ENCODE measurements around the gene CSNK2B.

Gene CSNK2B

DNA sequence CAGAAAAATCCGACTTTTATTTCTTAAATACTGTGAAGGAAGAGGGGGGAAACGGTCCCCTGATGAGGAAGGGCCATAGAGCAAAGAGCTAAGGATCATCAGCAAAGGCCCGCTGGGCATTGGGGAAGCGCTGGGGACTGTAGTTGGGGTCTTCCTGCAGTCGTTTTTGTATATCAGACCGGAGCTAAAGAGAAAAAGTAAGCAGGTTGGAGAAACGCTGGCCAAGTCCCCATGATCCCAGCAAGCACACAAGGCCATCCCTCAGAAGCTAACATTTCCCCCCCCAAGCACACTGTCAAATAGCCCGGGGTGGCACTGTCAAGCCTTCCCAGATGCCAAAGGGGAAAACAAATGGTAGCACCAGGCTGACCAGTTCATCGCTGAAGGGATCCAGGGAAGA, 26.8 kb upstream of the CSNK2B start:
- DNase-seq: no peak

DNA sequence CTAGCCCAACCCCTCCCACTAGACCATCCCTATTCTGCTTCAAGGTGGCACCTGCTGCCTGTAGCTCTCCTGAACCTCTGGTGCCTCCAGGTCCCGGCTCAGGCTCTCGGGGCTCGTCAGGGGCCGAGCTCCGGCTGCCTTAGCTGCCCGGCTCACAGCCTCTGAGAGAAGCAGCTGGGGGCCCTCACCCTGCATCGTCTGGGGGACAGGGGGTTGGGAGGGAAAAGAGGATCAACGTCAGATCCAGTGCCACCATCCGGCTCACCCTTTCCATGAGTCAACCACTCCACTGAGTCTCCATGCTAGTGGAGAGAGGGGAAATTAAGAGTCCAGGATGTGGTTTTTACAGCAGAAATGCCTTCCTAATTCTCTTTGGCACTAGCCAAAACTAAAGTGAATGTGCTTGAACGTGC, 26.4 kb upstream of the CSNK2B start:
- peak; percentile 13 for DNase-seq

DNA sequence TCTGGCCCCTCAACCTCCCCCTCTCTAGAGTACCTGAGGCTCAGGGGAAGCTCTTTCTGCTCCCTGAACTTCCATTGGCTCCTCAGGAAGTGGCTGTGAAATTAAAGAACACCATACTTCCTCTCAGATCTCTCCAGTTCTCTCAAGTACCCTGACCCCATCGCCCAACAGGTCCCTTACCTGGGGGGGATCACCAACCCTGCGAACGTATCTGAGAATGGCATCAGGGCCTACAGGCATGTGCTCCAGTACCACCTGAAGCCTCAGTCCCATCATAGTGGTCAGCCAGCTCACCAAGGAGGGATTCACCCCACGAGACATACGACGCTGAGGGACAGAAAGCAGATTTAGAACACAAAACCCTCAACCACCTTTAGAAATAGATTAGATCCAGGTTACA, 25.3 kb upstream of the CSNK2B start:
- no peak for DNase-seq

DNA sequence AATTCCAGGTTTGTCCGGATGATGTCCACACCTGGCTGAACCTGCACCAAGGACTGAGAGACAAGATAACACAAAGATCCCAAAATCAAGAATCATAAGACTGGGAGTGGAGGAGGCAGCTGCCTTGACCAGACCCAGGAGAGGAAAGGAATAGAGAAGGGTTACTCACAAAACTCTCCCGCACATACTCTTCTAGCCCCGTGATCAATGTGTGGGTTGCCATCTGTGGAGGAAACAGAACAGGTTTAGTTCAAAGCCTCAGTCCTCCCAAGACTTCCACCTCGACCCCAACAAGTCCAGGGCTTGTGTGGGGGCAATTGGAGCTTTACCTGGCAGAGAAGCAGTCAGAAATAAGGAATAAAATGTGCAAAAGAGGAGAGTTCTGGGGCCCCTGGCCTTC, 24.5 kb upstream of the CSNK2B start:
- no peak for DNase-seq

DNA sequence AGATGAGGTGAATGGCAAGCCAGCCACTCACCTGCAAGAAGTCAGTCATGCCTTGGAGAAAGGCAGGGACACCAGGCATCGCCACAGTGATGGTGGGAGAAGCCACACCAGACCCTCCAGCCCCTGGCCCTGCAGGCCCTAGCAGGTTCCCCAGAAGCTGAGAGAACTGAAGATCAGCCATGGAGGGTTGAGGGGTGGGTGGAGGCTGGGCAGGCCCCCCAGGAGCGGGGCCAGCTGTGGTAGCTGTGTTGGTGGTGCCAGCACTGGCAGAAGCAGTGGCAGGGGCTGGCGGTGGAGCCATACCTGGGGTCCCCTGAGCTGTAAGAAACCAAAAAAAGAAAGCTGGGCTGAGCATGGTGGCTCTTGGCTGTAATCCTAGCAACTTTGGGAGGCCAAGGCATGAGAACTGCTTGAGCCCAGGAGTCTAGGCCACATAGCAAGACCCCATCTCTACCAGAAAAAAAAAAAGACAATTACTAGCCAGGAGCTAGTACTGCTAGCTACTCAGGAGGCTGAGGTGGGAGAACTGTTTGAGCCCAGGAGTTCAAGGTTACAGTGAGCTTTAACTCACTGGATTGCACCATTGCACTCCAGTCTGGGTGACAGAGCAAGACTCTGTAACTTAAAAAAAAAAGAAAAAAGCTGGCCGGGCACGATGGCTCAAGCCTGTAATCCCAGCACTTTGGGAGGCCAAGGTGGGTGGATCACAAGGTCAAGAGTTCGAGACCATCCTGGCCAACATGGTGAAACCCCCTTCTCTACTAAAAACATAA, 22.9 kb upstream of the CSNK2B start:
- DNase-seq: no peak

DNA sequence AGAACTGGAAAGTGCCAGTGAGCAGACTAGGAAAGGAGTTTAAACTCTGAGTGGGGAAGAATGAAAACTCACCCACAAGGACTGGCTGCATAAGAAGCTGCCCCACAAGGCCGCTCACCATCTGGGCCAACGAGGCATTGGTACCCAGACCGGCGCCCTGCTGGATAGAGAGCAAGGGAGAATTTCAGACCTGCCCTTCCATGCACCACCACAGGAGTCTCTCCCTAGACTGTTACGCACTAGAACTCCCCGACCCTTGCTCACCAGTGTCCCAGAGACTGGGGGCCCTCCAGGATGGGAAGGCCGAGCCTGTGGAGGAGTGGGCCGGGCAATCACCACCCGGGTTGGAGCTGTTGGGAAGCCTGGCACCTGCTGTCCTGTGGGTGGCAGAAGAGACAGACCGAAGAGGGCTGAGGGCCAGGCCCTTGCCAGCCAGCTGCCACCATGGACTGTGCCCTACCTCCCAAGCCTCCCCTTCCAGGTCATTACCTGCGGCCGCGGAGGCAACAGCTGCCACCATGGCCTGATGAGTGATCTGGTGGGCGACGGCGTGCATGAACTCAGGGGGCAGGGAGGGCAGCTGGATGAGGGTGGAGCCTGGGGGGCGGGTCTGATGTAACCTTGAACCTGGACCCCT, 21.9 kb upstream of the CSNK2B start:
- DNase-seq: no peak

DNA sequence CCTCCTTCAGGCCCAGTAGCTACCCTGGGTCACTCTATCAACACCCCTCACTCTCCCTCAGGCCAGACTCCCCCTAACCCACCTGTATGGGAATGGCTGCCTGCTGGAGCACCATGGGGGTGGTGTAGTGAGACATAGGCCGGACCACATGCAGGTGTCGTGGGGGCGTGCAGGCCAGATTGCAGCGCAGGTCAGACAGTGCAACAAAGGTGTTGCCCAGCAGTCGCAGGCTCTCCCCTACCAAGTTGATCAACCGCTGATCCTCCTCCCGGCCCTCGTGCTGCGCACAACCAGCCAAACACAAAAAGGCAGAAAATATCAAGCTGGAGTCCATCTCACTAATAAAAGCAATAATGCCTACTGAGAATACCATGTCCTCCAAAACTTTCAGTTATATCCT, 20.6 kb upstream of the CSNK2B start:
- DNase-seq: no peak

DNA sequence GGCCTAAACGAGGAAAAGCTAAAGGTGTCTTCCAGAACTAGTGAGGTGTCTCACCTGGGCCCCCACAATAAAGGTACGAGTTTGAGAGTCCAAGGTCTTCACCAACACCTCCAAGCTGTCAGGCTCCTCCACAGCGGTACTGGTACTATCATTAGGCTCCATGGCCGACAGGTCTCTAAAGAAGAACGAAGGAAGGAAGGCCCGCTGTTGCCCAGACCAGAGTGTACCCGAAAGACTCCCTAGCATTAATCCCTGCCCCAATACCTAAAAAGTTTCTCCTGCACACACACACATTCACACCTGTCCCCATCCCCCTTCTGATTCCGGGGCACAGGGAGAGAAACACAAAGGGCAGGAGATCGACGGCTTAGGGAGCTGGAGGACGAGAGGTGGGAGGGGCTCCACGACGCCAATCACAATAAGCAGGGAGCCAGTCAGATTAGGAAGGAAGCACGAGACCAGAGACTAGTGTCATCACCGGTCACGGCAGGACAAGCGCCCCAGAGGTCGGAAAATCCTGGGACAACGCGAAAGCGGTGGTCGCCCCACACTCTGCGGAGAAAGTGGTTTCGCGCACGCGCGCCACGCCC, 14.2 kb upstream of the CSNK2B start:
- DNase-seq: peak; percentile 69

DNA sequence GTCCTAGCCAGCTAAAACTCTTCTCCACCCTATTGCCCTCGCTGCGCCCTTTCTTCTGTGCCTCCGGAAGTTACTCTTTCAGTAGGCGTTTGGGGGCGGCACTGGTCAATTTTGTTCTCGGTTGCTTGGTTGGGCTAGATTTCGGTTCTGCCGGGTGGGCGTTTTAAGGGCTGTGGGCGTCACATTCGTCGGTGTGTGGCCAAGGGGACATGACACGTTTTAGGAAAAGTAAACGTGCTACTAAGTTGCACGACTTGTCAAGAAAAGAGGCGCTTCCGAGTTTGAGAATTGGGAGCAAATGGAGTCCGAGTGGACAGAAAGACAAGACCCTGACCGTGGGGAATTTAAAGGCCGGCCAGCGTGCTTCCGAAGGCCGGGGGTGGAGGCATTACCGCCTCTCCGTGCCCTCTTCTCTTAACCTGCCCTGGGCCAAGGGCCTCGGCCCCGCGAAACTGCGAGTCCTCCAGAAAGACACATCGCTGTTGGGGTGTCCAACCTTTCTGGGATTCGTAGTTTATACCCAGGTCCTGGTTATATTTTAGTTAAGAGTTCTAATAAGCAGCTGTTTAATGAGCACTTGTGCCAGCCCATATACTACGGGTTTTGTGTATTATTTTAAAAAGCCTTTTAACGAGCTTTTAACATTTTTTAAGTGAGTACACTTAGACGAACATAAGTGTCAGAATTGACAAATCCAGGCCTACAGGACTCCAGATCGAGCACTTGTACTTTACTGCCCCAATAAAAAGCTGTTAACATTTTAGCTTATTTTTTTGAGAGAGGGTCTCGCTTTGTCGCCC, 12.8 kb upstream of the CSNK2B start:
- peak; percentile 96 for DNase-seq

DNA sequence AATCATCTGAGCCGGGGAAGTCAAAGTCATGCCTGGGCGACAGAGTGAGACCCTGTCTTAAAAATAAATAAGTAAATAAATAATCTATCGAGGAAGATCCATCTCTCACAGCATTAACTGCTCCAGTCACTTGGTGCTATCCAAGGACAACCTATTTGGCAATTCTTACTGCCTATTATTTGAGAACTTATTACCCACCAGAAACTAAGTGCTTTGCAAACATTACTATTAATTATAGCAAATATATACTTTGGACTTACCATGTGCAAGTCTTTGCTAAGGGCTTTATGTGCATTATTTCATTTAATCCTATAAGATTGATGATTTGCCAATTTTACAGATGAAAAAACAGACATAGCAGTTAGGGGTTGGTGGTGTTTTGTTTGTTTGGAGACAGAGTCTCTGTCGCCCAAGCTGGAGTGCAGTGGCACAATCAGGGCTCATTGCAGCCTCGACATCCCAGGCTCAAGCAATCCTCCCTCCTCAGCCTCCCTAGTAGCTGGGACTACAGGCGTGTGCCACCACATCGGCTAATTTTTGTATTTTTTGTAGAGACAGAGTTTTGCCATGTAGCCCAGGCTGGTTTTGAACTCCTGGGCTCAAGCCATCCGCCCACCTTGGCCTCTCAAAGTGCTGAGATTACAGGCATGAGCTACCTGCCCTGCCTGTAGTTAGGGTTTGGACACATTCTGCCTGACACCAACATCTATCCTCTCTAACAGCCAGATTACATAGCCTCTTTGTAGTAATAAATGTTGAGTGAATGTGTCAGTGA, 11.1 kb upstream of the CSNK2B start:
- no peak for DNase-seq

DNA sequence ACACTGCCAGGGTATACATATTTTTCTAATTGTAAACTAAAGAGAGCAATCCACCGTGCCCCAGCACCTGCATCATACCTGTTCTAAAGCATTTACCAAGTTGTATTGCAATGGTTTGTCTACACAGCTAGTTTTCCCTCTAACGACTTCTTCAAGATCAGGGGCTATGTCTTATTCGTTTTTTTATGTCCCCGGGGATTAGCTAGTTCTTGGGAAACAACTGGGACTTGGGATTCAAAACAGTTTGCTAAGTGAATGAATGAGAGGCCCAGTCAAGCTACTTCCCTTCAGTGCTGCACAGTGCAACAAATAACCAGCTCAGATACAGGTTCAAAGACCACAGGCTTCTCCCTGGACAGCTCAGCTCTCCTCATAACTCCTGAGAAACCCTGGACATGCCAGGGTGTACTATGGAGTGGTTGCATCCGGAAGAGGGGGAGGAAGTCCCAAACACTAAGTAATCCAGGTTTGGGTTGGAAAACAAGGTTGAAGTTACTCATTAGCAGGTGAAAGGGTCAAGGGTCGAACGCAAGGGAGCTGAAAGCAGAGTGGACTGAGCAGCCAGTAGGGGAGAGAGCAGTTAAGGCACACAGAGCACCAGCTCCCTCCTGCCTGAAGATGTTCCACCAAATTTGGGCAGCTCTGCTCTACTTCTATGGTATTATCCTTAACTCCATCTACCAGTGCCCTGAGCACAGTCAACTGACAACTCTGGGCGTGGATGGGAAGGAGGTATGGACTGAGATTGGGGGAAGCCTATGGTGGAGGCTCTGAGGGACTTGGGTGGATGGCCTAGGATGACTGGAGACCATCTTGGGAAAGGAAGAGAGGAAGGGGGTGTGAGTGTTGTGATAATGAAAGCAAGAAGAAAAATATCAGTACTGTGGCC, 10.3 kb upstream of the CSNK2B start, which contains the start of gene APOM:
APOM (plus strand) TSS at position 546 of the 889 bp plus-strand sequence; CDS start at position 619, 73 bp downstream.
- no peak for DNase-seq

DNA sequence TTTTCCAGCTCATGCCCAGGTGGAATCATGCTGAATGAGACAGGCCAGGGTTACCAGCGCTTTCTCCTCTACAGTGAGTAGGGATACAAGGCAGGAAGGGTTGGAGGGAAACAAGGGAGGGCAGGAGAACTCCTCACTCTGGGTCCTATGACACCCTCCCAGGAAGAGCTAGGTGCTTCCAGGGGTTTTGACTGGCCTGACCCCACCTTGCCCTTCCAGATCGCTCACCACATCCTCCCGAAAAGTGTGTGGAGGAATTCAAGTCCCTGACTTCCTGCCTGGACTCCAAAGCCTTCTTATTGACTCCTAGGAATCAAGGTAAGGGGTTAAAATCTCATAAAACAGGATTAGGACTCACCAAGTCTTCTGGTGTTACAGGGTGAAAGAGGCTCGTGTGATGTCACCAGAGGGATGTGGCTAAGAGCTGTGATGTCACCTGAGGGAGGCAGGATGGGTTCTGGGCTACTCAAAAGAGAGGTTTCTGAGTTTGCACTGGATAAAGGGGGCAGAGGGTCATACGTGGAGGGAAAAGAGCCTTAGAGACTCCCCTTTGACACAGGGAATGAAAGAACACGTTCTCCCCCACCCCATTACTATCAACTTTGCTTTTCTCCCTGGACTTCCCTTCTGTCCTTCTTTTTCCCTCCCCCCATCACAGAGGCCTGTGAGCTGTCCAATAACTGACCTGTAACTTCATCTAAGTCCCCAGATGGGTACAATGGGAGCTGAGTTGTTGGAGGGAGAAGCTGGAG, 8.3 kb upstream of the CSNK2B start:
- no peak for DNase-seq

DNA sequence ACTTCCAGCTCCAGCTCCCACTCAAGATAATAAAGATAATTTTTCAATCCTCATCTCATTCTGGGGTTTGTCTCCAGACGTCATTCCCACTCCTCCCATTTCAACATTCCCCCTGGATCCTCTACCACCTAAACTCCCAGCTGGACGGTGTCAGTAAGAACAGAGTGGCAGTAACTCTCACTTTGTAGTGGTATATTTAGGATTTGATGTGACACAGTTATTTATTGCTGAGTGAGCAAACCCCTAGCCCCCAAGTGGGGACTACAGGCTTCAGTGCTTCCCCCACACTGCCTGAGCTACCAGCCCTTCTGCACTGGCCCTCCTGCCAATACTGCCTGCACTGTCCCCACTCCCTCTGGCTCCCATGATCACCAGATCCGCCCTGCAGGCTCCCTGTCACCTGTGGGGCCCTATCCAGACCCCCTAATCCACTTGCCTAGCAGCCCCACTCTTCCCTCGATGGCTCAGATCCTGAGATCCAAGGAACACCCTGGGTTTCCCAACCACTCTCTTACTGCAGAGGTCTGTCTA, 7.7 kb upstream of the CSNK2B start:
- DNase-seq: no peak

DNA sequence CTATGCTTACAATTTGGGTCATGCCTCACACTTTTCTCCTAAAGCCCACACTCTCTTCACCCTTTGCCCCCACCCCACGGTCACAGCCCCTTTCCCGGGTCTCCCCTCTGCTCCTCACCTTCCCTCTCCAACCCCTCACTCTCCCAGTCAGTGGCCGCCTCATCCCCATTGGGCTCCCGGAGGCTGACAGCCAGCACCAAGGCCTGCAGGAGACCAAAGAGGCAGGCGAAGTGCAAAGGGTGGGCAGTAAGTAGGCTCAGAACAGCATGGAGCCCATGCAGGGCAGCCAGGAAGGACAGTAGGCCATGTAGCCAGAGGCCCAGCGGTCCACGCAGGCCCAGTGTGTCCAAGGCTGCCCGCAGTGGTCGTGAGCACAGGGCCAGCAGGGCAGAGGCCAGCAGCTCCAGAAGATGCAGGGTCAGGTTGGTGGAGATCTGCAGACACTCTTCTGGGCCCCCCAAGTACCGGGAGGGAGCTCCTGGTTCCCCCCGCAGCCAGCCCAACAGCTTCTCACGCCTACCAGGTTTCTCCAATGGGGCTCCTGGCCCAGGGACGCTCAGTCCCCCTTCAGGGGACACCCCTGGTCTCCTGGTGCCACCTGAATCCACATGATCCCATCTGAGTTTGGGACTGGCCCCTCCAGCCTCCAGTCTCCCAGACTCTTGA, 6.8 kb upstream of the CSNK2B start:
- no peak for DNase-seq

DNA sequence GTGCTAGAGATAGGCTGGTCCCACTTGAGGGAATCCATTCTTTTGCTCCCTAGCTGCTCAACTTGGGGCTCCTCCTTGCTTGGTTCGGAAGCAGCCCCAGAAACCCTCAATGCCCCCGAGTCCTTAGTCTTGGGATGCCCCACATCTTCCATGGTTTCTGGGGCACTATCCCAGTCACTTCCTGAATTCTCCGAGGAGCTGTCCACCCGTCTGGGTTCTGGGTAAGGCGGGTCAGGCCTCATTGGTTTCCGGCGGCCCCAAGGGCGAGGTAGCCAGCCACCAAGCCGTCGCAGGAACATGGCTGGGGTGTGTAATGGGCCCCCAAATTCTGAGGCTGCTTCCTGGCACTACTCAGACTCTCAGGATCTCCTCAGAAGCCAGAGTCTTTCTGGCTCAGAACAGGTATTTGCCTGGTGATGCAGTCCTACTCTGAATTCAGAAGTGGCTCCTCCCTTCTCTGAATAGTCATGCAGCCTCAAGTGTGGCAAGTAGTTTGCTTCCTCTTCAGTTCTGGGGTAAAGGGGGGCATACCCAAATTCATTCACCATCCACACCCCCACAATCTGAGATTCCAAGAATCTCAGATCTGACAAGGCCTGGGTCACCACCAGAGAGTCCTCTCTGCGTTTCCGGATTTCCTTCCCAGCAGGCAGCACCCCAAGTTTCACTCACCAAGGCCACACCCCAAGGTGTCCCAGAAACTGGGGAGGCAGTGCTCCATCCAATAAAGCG, 6.1 kb upstream of the CSNK2B start:
- no peak for DNase-seq

DNA sequence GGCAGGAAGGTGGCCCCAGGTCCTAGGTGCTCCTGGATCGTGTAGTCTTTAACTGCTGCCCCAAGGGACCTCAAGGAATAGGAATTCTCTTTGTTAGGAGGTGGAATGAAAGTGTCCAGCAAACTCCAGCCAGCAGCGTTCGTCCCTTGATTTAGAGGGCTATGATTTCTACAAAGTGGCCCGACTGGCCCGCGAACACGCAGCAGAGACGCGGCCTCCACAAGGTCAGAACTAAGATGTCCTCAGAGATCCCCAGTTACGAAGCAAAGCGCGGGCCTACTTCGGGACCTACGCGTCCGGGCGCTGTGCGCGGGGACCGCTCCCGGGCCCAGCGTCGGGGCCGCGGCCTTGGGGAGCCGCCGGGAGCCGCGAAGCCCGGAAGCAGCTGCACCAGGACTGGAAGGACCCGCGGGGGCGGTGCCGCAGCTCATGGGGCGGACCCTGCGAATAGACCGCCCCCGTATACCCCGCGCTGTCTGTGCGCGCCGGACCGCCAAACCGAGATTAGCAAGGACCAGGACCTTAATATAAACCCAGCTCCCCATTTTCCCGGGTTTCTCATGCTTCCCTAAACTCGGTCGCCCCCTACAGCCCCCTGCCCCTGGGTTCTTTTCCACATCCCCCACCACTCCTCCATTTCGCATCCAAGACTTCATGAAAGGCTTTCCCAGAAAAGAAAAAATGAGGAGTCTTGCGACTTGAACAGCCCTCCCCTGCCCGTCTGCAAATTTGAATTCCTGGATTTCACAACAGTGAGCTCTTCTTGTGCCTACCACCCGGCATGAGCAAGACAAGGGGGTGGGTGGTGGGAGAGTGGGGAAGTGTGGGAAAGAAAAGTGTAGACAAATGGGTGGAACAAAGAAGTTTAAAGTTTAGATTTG, 5.3 kb upstream of the CSNK2B start, which contains the start of gene C6orf47:
C6orf47 (minus strand) TSS at position 398 of the 881 bp plus-strand sequence. CDS start 831 bp downstream, outside the sequence.
- peak; percentile 47 for DNase-seq

DNA sequence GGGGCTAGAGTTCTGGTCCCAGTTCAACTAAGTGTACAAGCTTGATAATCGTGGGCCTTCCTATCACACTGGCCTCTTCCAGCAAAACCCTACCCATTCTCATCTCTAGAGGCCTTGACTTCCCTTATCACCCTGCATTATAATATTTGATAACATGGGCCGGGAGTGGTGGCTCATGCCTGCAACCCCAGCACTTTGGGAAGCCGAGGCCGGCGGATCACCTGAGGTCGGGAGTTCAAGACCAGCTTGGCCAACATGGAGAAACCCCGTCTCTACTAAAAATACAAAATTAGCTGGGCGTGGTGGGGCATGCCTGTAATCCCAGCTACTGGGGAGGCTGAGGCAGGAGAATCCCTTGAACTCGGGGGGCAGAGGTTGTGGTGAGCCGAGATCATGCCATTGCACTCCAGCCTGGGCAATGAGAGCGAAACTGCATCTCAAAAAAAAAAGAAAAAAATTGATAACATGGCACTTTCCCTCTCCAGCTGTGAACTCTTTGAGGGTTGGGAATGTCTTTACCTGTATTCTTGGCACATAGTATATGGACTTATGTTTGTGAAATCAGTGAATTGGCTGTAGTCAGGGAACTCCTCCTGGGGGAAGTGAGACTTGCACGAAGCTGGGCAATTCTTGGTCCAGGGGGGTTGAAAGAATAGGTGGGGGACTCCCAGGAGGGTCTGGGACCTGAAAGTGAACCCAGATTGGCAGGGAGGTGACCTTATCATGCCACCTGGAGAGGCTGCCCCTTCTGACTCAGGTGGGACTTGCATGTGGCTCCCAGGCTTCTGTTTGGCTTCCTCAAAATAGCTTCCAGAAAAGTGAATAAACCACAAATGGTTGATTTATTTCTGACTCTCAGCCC, 4.4 kb upstream of the CSNK2B start:
- no peak for DNase-seq

Measured in amniotic stem cell (primary cell).